ENCODE results near the gene PAGE5. TPM values are rescaled to one million over a fixed set of nuclear protein-coding genes. Genes with fewer than 3 reads are reported as not detected.

PAGE5 gene
- total RNA-seq, 1 experiment from 2014 or later: not detected

DNA sequence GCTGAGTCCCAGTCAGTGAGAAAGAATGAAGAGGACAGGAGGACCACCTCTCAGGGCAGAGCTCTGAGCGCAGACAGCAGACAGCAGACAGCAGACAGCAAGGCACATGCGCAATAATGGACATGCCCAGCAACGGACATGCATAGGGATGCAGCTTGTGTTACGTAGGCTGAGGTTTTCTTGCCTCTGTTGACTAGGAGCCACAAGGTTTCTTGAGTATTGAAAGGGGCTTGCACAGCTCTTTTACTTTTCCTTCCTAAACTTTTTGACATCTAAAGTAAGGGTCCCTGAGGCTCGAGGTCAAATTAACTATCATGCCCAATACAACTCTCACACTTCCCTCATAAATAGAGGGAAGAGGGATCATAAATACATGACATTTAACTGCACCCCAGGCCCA lies 44.7 kb downstream of the PAGE5 start, which contains the start of gene PAGE3:
Gene PAGE3, minus strand, starts transcription at position 101 of the 400 bp plus-strand sequence. CDS start 1,013 bp downstream, outside the sequence.
- H3K9me3 Mint-ChIP-seq: peaks cover 78 to 83% of the 10 kb centered on the region in 2 experiments

More for the DNA sequence above, 44.7 kb downstream of the PAGE5 start, which contains the start of gene PAGE3:
- no CpG with 5 or more reads among the region's 5 CpGs for WGBS (ENCODE audit: extremely low coverage, insufficient read length, low lambda C conversion rate)
- Histone ChIP-seq H2BK5ac (ENCODE audit: insufficient read length, low read length) (no peak within 1 kb of the TSS), H3K4ac (ENCODE audit: low read depth, low read length) (no peak within 1 kb of the TSS), H3K9ac (ENCODE audit: extremely low read depth, insufficient read length, low read length) (no peak within 1 kb of the TSS), H3K27me3 (ENCODE audit: insufficient read depth, low read length) (no peaks in the 10 kb centered on the region), H3K14ac (ENCODE audit: insufficient read depth, low read length) (no peak within 1 kb of the TSS), H3K23ac (ENCODE audit: insufficient read length, low read depth, low read length) (no peak within 1 kb of the TSS), H2AFZ (ENCODE audit: low read length) (no peak within 1 kb of the TSS), H3K79me1 (ENCODE audit: insufficient read depth, low read depth, low read length, poor library complexity, severe bottlenecking) (no peaks in the 10 kb centered on the region), H2BK15ac (ENCODE audit: low read depth, low read length) (no peak within 1 kb of the TSS), H4K8ac (replicated peaks; ENCODE audit: insufficient read length, low read depth, low read length) (no peak within 1 kb of the TSS), H3K9me3 (ENCODE audit: control insufficient read depth, low read depth, low read length) (peaks cover 43% of the 10 kb centered on the region), H3K56ac (ENCODE audit: insufficient read length, low read depth, low read length) (no peak within 1 kb of the TSS), H3K4me2 (ENCODE audit: insufficient read depth, insufficient read length, low read length) (no peak within 1 kb of the TSS), H2BK20ac (ENCODE audit: low read depth, low read length, poor library complexity, severe bottlenecking) (no peak within 1 kb of the TSS), H3K4me1 (ENCODE audit: insufficient read depth, low read length) (no peaks in the 10 kb centered on the region), H4K5ac (ENCODE audit: insufficient read length, low read depth, low read length) (no peak within 1 kb of the TSS), H3K18ac (ENCODE audit: insufficient read length, low read depth, low read length) (no peak within 1 kb of the TSS), H2BK120ac (ENCODE audit: low read depth, low read length, poor library complexity, severe bottlenecking) (no peak within 1 kb of the TSS), H4K91ac (ENCODE audit: insufficient read length, low read depth, low read length) (no peak within 1 kb of the TSS), H3K27ac (ENCODE audit: insufficient read length, low read depth, low read length) (no peak within 1 kb of the TSS), H3T11ph (ENCODE audit: low read length) (no peak within 1 kb of the TSS), H2AK5ac (ENCODE audit: insufficient read length, low read length) (no peak within 1 kb of the TSS), H2BK12ac (ENCODE audit: insufficient read length, low read depth, low read length) (no peak within 1 kb of the TSS), H3K79me2 (ENCODE audit: insufficient read depth, low read length) (no peaks in the 10 kb centered on the region), H3K23me2 (ENCODE audit: insufficient read length, low read depth, low read length, poor library complexity, severe bottlenecking) (no peaks in the 10 kb centered on the region), H4K20me1 (ENCODE audit: control insufficient read depth, insufficient read depth, insufficient read length) (no peaks in the 10 kb centered on the region)
- no peak for DNase-seq
- Mint-ChIP-seq H3K36me3 (ENCODE audit: insufficient read depth in 1 of 3, low read depth in 3 of 3) (peaks cover 0 to 3% (median 0%) of the 10 kb centered on the region in 3 experiments; a peak in 2 of 7 replicates), H3K27me3 (ENCODE audit: low read depth) (no peaks in the 10 kb centered on the region; the same call in 1 of the 2 replicates), H3K27ac (no peak within 1 kb of the TSS), H3K4me3 (no peak within 1 kb of the TSS), H3K4me1 (no peaks in the 10 kb centered on the region)
- TF ChIP-seq, protein P1, sequence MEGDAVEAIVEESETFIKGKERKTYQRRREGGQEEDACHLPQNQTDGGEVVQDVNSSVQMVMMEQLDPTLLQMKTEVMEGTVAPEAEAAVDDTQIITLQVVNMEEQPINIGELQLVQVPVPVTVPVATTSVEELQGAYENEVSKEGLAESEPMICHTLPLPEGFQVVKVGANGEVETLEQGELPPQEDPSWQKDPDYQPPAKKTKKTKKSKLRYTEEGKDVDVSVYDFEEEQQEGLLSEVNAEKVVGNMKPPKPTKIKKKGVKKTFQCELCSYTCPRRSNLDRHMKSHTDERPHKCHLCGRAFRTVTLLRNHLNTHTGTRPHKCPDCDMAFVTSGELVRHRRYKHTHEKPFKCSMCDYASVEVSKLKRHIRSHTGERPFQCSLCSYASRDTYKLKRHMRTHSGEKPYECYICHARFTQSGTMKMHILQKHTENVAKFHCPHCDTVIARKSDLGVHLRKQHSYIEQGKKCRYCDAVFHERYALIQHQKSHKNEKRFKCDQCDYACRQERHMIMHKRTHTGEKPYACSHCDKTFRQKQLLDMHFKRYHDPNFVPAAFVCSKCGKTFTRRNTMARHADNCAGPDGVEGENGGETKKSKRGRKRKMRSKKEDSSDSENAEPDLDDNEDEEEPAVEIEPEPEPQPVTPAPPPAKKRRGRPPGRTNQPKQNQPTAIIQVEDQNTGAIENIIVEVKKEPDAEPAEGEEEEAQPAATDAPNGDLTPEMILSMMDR (conservative IDR thresholded peaks at IDR 0.05): no peak

Other genes with a start within 250 kb of the PAGE5 start
- 0.31 and 0.55 TPM in 2 replicates for gene PFKFB1, start 226.2 kb upstream of the PAGE5 start, total RNA-seq (2021)
- 28.5 and 29.0 TPM in 2 replicates for gene APEX2, start 220.0 kb upstream of the PAGE5 start, total RNA-seq (2021)
- not detected in 2 replicates for gene ALAS2, start 189.4 kb upstream of the PAGE5 start, total RNA-seq (2021)
- not detected in 2 replicates for gene PAGE2B, start 145.3 kb upstream of the PAGE5 start, total RNA-seq (2021)
- not detected in 2 replicates for gene PAGE2, start 131.3 kb upstream of the PAGE5 start, total RNA-seq (2021)
- gene PAGE3, start 44.6 kb downstream of the PAGE5 start, total RNA-seq (2021): not detected in 2 replicates
- gene MAGEH1, start 231.8 kb downstream of the PAGE5 start, total RNA-seq (2021): 7.3 and 7.8 TPM in 2 replicates

All from H9 (cell line).